Epithelial cell of proximal tubule (primary cell): ENCODE measurements around the gene DSG3. TPM values are rescaled to one million over a fixed set of nuclear protein-coding genes. Genes with fewer than 3 reads are reported as not detected.
"Not testable (repeated sequence)": the region's sequence is repeated elsewhere in the genome, so short reads cannot be mapped to it uniquely, and the experiment has no call there.

ENCODE experiments used
- DNase-seq: peaks from one replicate; pipeline ENCODE4 v3.0.0-alpha.2; 2011; ENCODE audit warnings: low read depth
- H3K4me3 ChIP-seq: 2 replicates; pipeline ENCODE4 v1.5.1; 2011; ENCODE audit warnings: low read depth, mild to moderate bottlenecking, low read length
- CTCF ChIP-seq: conservative IDR thresholded peaks from 2 replicates; pipeline ENCODE4 v1.5.1; 2012; ENCODE audit warnings: low read depth, mild to moderate bottlenecking, low read length
- total RNA-seq: library from RNA; depleted of rRNA; stranded (reverse); fragments of >200 nt; gene quantifications from 2 replicates; pipeline ENCODE4 v1.2.3, GENCODE V29; 2015

DSG3 gene
- total RNA-seq, 1 donor from 2014 or later, result not detected

- DNase-seq, result no peak
- no peak for TF ChIP-seq CTCF
- H3K4me3 ChIP-seq, result no peak overlapping the region
Measured at GRCh38 chr18:31505156-31505555, 57.6 kb downstream of the DSG3 start.

- no peak for DNase-seq
- no peak overlapping the region for H3K4me3 ChIP-seq
- peak; percentile 73 for TF ChIP-seq CTCF
Measured at GRCh38 chr18:31506024-31506742, 58.6 kb downstream of the DSG3 start.

- not testable (repeated sequence) for H3K4me3 ChIP-seq, DNase-seq
Measured at GRCh38 chr18:31507124-31507523, 59.6 kb downstream of the DSG3 start.

GRCh38 chr18:31508781-31509180 lies 61.2 kb downstream of the DSG3 start:
- H3K4me3 ChIP-seq, result no peak overlapping the region
- no peak for DNase-seq
- no peak for TF ChIP-seq CTCF

GRCh38 chr18:31509571-31509970 lies 62.0 kb downstream of the DSG3 start:
- TF ChIP-seq CTCF, result no peak
- no peak for DNase-seq

GRCh38 chr18:31510319-31510718 lies 62.8 kb downstream of the DSG3 start:
- no peak overlapping the region for H3K4me3 ChIP-seq
- TF ChIP-seq CTCF, result no peak
- no peak for DNase-seq

More at GRCh38 chr18:31509571-31509970, 62.0 kb downstream of the DSG3 start:
- no peak overlapping the region for H3K4me3 ChIP-seq

- DNase-seq, result no peak
- TF ChIP-seq CTCF, result peak; percentile 30
- no peak overlapping the region for H3K4me3 ChIP-seq
Measured at GRCh38 chr18:31511098-31511497, 63.6 kb downstream of the DSG3 start.
